DMS53 treated with DMSO at 0.1 percent for 48 hours (cell line): ENCODE measurements around the gene ETNK2.

ENCODE experiments used
- DNase-seq: peaks from one replicate; lab custom pipeline; 2025; ENCODE audit not compliant: unreplicated experiment; lab: John Stamatoyannopoulos, UW

The ETNK2 gene

DNA sequence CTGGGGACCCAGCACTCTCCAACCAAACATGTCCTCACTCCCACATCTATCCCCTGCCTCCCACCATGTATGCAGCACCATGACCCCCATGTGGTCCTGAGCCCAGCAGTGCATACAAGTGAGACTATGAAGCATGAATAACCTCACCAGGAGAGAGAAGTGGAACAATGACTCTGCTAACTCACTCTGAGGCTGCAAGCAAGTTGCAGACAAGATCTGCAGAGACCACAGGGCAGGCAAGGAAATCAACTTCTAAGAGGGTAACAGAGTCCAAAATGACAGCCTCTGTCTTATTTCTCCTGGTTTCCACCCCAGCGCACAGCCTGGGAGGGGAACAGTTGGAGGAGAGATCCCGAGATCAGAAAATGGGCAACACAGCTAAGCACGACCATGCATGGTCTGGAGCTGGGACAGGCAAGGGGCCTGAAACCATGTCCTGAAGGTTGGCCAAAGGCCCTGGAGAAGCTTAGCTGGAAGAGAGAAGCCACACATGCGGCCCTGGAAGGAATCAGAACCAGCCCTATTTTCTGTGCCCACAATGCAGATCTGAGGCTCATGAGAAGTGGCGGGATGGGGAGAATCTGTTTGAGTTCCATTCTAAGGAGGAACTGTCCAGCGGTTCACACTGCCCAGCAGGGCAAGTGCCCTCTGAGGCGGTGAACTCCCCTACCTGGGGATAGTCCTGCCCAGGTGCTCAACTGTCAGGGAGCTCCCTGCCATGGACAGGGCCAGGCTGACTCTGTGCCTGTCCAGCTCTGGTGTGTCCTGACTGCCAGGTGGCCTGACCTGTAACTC is 26.8 kb upstream of the ETNK2 start:
- no peak for DNase-seq

DNA sequence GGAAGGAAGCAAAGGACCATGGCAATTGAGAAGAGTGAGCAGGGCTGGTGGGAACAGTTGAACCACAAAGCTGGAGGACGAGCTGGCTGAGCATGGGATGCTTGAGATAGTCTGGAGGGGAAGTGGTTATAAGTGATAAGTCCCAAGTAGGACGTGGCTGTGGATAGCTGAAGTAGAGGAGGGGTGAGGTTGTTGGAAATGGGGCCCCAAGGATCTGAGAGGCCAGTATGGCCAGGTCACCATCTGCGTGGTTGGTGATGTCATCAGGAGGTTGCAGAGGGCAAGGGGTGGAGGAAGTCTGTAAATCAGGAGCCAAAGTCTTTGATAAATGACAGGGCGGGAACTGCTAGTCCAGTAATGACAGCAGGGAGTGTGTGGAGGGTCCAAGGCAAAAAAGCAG is 25.3 kb upstream of the ETNK2 start:
- DNase-seq, result no peak

- DNase-seq, result no peak
These were observed 24.2 kb upstream of the ETNK2 start for GRCh38 chr1:204176049-204176448.

DNA sequence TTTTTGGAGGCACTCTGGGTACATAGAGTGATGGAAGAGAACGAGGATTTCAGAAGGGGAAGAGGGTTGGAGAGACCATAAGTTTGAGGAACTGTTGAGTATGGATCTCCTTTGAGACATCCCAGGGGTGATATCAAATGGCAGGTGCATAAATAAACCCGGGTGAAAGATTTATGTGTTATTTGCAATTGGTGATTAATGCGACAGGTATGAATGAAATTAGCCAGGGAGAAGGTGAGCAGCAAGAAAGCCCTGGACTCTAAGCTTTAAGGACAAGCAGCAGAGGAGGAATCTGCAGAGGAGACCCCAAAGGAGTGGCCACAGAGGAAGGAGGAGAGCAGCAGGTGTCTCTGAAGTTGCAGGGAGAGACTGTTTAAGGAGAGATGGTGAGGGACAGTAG is 23.1 kb upstream of the ETNK2 start:
- no peak for DNase-seq

DNA sequence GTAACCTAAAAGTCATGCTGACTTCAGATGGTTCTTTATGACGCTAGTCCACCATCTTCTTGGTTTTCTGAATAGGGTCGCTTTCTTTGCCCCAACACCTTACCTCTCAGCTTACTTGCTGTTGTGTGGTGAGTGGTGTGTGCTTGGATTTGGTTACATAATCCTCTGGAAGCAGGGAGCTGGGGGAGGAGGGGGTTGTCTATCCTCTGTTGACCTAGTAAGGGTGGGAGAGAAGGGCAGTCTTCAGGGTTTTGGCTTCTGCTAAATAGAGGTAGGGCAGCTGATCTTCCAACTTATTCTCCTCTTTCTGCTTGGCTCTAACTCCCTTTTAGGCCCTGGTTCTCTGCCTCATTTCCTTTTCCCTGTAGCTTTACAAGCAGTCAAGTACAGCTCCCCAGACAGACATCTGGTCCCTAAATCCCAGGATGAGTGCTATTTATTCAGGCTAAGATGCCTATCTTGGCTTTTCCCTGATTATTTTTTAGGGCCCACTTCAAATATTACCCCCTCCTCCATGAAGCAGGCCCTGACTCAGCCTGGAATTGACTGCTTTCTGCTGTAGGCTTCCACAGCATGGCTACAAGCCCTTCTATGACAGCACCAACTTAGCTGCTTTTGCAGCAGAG is 20.7 kb upstream of the ETNK2 start:
- no peak for DNase-seq

DNA sequence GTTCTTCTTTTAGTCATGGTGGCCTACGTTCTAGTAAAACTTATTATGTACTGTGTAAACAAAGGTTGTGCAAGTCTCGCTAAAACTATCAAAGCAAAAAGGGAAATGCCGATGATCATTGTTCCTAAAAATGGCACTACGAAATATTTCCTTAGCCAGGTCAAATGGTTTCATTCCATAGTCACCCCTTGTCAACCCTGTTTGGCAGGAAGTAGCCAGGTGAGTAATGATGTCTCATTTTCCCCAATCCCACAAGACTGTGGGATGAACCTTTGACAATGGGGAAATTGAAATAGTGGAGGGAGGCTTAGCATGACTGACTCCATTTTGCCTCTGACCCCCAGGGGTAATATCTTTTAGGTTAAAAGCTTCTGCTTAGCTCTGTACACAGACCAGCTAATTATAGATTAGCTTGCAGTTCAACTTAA is 19.9 kb upstream of the ETNK2 start:
- no peak for DNase-seq

DNA sequence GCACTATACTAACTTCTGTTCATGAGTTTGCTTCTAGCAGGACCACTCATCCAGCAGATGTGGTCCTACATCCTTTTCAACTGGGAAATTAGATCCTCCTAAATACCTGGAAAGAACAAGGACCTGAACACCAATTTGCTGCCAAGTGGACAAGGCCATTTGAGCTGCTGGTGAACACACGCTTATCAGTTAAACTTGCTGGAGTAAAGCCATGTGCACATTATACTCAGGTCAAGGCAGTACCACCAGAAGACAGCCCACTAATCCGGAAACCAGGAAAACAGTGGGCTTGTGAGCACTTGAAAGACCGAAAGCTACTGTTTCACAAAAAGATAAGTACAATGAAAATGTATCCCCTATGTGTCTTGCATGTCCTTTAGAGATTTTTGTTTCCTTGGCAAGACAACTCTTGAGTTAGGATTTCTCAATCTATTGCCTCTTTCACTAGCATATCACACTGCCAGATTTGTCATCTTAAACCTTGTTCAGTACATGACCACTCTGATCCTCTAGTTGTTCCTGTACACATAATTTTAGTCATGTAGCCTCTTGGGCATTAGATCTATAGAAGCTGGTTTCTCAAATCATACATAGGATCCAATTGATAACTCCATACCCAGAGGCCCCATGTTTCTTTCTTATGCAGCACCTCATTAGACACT is 18.8 kb upstream of the ETNK2 start:
- no peak for DNase-seq

- no peak for DNase-seq
These were observed 18.0 kb upstream of the ETNK2 start for GRCh38 chr1:204169858-204170257.

- no peak for DNase-seq
These were observed 15.9 kb upstream of the ETNK2 start for GRCh38 chr1:204167730-204168129.

DNA sequence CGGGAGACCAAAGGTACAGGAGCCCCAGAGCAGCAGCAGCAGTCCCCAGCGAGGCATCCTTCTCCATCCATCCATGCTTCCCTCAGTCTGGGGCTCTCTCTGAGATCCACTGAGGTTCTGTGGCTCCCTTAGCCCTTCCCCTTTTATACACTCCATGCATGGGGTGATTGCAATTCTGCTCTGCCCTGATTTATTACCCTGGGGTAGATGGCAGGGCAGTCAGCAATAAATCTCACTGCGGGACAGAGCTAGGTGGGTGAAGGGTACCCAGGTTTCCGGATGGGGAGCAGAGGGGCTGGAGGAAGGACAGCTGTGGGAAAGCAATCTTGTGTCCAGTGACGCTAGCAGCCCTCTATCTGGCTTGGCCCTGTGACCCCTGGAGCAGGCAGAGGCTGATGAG is 14.4 kb upstream of the ETNK2 start, which contains the start of gene REN:
TSS of gene REN (minus strand) at position 119 of the 400 bp plus-strand sequence. CDS start at position 75, 44 bp downstream.
- DNase-seq, result no peak

DNA sequence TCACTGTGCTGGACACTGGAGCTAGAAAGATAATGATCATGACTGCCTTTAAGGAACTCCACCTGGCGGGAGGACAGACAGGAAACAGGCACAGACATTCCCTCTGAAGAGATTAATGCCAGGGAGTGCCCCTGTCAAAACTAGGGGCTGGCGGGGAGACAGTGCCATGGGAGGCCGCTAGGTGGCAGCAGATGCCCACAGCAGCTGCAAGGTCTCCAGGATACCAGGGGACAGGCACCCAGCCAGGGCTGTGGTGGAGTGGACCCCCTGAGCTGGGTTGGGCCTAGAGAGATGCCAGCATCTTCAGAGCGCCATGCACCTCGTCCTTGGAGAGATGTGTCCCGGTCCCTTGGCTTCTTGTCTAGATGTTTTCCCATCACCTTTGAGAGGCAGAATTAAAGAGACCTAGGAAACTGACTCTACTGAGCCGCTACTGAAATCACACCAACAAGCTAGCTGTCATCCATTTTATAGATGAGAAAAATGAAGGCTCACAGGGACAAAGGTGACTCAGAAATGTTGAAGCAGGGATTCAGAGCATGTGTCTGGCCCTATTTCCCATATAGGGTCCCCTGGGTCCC is 10.7 kb upstream of the ETNK2 start:
- peak; percentile 92 for DNase-seq

- DNase-seq, result no peak
These were observed 10.0 kb upstream of the ETNK2 start for GRCh38 chr1:204161609-204162493.

GRCh38 chr1:204157962-204158361 is 6.1 kb upstream of the ETNK2 start:
- DNase-seq, result no peak

GRCh38 chr1:204155881-204156280 is 4.0 kb upstream of the ETNK2 start:
- DNase-seq, result no peak

DNA sequence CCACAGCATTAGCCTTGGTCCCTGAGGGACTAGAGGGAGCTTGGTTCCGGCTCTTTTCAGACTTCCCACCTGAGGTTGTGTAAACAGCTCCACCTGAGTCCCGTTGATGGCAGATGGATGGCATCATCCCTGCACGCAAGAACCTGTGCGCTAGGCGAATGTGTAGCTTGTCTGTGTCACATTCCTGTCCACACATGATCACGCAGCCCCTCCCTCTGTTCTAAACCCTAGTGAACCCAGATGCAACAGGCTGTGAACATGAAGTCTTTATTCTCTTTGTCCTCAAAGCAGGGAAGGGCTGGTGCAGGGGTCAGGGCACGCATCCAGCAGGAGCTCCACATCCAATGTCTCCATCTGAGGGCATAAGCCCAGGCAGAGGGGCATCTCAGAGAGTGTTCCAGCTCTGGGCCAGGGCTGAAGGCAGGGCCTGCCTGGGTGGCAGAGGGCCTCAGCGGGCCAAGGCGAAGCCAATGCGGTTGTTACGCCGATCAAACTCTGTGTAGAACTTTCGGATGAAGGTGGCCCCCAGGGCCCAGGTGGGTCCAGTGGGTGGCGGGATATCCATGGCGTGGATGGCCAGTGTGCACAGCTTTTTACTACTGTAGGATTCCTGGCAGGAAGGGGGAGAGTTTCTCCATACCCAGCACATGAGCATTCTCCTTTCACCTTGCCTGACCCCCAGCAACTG is 2.9 kb upstream of the ETNK2 start:
- peak; percentile 44 for DNase-seq

DNA sequence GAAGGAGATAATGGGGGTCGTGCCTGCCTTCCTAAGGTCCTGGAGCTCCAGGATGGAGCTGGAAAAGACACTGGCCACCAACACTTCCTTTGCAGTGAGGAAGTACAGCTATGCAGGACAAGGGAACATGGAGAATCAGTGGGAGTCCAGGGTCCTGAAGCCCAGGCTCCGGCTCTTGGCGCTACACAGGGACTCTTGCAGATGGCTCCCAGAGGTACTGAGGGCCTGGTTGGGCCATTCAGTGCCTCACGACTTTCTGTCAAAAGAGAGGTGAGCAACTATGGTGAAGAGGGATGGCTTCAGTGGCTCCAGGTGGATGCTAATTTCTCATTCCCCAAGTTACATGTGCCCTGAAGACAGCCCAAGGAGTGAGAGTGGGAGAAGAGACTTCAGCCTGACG is 1.8 kb upstream of the ETNK2 start:
- no peak for DNase-seq

DNA sequence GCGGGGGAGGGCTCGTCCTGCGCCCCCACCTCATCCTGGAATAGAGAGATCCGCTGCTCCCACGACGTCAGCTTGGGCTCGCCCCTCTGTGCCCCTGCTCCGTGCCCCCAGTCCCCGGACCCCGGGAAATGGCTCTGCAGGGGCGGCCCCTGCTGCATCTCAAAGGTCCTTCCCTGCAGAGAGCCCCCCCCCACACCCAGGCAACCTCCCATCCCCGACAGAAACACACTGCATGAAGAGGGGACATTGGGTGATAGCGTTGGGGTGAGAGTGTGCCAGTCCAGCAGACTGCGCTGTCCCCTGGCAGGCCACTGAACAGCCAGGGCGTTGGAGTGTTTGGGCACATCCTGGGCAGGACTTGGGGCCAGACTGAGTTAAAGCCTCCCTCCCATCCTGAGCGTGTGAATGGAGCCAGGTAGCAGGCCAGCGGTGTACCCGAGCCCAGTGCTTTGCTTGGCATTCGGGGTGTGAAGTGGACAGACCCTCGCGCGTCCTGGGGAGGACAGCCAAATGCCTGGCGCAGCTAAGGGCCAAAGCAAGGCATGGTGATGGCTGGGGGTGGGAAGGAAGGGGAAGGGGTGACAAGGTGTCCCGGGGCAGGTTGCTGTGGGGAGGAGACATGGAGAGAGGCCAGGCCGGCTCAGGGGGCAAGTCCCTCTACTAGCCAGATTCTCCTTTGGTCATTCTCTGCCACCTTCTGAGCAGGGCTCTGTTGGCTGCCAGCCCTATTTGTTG is 633 bp upstream of the ETNK2 start:
- peak; percentile 11 for DNase-seq

DNA sequence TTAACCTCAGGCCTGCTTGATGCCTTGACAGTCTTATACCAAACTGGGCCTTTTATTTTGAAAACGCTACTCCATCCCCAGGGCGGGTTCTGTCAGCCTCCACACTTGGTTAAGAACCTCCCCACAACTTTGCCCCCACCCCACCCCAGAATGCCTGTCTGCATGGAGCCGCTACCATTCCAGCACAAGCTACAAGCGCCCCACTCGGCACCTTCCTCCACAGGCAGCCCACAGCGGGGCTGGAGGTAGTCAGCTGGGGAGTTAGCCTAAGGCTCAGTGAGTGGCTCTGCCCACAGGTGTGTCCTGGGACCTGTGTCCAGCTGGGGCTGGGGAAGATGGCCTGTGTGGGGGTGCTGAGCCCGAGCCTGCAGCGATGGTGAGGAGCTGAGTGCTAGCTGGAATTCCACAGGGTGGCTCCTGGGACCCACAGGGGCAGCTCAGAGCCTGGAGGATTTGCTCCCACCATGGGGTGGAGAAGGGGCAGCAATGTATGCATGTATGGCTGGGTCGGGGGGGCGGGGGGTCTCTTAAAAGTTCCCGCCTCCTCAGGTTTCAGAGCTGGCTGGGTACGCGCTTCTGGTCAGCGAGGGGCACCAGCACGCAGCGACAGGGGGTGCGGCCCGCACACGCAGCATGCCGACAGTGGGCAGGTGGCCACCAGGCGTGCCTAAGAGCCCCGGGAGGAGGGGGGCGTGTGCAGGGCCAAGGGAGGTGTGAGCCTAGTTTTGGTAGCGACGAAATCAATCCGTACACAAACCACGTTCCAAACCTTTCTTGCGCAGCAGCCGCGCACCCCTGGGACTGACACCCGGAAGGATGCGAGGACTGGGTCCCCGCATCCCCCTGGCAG is 917 bp downstream of the ETNK2 start:
- DNase-seq, result no peak
